GM18909 (cell line): Measurements from ENCODE around the gene MMP14.
A peak's percentile ranks its signal among the peaks of the same experiment; 100 is the strongest.

Source experiments
- ATAC-seq: cut with Tn5 transposase; IDR thresholded peaks from one replicate; pipeline ENCODE4 v1.9.1; 2021; ENCODE audit warnings: mild to moderate bottlenecking; ENCODE audit not compliant: unreplicated experiment, poor library complexity

MMP14 gene

DNA sequence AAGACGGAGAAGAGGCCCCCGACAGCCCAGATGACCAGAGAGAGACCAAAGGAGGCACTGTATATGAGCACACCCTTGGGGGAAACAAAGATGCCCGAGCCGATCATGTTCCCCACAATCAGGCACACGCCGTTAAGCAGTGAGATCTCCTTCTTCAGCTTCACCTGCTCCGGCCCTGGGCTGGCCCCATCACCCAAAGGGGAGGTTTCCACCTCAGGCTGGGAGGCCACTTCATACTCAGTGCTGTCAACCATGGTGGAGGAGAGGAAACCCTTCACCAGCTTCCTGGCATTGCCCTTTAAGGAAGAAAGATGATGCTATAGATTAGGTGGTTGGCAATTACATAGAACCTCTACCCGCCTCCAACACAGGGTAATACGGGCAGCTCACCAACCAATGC is 23.2 kb upstream of the MMP14 start:
- ATAC-seq = no peak

DNA sequence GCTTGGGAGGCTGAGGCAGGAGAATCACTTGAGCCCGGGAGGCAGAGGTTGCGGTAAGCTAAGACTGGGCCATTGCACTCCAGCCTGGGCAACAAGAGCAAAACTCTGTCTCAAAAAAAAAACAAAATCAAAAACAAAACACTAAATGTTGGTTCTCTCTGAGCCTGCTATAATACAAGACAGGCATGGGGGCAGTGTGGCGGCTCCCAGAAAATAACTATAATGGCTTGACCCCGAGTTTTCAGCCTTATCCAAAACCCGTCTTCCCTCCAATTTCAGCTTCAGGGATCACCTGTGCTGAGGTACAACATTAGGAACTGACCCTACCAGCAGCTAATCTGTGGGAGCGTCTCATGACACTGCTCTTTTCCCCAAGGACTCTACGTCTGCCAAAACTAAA is 22.0 kb upstream of the MMP14 start:
- ATAC-seq = no peak

- ATAC-seq = peak; percentile 1
Measured at GRCh38 chr14:22814941-22815713, 21.3 kb upstream of the MMP14 start, which contains the start of gene SLC7A7. Gene SLC7A7 (minus strand): TSS chr14:22815435. CDS start chr14:22813398, 2,037 bp downstream.

DNA sequence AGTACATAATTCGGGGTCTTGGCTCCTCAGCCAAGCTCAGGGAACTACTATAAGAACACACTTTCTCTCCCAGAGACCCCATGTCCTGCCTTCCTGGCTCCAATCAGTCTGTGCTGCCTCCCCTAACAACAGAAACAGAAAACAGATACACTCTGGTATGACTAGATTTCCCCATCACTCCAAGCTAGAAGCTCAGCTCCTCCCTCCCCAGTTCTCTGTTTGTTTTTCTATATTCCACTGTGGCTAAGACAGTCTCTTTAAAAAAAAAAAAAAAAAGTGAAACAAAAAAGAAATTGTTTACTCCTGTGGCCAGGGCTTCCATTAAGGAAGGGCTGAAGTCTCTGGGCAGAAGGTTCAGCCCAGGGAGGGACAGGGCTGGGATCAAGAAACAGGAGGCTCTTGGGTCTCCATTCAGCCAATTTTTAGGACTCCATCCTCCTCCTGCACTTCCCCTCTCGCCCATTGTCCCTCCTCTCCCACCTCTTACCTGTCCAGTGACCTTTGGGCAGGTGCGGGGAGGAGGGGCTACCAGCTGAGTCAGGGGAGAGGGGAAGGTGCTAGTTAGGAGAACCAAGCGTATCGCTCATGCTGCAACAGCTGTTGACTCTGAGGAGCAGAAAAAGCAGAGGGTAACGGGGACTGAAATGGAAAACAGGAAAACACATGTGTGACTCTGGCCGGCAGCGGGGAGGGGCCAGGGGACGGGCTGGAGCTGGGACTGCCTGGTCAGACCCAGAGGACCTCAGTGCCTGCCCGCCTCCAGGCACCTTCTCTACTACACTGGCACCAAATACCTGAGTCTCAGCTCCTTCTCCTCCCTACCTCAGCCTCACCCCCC is 17.0 kb upstream of the MMP14 start:
- ATAC-seq = no peak

DNA sequence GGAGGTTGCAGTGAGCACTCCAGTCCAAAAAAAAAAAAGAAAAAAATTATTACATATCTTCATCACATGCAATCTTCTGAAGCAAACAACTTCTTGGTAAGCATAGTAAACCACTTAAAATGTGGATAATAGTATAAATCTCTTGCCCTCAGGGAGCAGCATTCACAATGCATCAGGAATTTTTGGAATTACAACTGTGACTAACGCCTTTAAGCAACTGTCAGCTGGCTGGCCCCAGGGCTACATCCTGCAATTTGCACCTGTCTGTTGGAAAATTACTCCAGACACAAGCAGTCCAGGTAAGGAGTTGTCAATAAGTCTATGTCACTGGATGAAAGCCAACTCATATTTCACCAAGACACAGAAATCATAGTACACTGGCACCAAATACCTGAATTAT is 15.7 kb upstream of the MMP14 start:
- ATAC-seq = no peak

GRCh38 chr14:22821193-22822015 is 15.0 kb upstream of the MMP14 start:
- ATAC-seq = no peak

DNA sequence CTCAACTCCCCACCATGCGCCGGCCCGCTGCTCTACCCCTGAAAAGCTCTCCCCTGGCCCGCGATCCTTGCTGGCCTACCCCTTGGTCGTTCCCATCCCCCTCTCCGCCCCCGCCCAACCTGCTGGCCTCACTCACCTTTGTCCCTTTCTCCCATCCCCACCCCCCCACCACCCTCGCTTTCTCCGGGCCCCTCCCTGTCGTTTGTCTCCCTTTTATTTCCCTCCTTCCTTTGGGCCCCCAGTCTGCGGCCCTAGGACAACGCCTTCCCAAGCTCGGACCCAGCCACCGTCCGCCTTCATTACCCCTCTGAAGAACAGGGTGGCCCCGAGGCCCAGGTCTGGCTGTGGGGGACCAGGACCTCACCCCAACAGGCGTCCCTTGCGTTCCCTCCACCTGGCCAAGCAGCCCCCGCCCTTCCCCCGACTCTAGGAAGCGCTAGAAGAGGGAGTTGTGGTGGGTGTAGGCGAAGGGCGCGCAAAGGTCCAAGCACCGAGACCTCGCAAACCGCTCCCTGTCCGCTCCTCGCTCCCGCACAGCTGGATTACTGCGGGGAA is 14.3 kb upstream of the MMP14 start:
- ATAC-seq = no peak

- ATAC-seq = peak; percentile 59
Measured at GRCh38 chr14:22822571-22823098, 13.8 kb upstream of the MMP14 start.

GRCh38 chr14:22824711-22825359 is 11.6 kb upstream of the MMP14 start:
- no peak for ATAC-seq

- peak; percentile 11 for ATAC-seq
Measured at GRCh38 chr14:22829076-22829660, 7.2 kb upstream of the MMP14 start.

- peak; percentile 89 for ATAC-seq
Measured at GRCh38 chr14:22829661-22830442, 6.5 kb upstream of the MMP14 start, which contains the start of gene MRPL52. Gene MRPL52 (plus strand): TSS chr14:22829887. CDS start chr14:22829913, 26 bp downstream.

DNA sequence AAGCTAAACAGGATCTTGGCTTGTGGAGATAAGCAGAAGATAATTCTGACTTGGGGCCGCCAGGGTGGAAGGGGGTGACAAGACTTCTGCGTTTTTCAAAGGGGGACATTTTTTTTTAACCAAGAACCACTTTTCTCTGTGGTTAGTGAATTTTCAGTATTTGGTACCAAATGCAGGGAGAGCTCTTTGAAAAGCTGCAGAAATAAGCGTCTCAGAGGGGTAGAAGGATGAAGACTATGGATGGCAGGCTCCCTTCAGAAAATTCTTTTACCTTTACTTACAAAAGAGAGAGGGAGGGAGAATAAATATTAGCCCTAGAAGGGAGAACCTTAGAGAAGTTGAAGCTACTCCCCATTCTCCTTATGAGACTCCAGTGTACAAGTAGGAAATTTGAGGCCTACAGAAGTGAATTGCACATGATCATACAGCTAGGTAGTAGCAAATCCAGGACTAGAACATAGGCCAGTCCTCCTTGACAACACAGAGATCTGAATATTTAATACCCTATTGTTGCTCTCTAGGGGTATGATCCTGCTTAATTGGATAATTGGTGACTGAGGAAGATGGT is 5.9 kb upstream of the MMP14 start:
- ATAC-seq = no peak

- ATAC-seq = no peak
Measured at GRCh38 chr14:22835505-22835904, 880 bp upstream of the MMP14 start.

DNA sequence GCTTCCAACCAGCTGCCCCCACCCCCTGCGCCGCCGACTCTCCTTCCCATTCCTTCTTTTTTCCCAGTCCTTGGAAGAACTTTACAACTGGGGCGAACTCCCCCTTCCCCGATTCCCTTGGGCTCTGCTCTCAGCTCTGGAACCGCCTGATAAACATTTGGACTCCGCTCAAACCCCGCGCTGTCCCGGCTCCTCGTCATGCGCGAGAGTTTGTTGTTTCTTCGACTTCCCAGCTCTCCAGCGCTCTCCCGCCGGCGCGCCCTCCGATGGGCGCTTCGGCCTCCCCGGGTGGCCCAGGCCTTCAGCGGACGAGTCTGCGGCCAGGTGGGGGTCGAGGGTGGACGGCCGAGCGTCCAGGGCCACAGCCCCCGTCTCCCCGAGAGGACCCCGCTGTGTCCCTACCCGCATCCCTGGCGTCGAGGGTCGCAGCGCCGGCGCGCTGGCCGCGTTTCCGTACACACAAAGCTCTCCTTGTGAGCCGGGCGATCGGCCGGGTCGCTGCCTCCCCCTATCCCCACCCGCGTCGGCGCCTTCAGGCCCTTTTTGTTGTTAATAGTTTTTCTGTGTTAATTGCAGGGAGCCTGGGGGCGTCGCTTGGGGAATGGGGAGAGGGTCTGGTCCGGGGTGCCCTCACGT is 847 bp downstream of the MMP14 start:
- ATAC-seq = no peak

DNA sequence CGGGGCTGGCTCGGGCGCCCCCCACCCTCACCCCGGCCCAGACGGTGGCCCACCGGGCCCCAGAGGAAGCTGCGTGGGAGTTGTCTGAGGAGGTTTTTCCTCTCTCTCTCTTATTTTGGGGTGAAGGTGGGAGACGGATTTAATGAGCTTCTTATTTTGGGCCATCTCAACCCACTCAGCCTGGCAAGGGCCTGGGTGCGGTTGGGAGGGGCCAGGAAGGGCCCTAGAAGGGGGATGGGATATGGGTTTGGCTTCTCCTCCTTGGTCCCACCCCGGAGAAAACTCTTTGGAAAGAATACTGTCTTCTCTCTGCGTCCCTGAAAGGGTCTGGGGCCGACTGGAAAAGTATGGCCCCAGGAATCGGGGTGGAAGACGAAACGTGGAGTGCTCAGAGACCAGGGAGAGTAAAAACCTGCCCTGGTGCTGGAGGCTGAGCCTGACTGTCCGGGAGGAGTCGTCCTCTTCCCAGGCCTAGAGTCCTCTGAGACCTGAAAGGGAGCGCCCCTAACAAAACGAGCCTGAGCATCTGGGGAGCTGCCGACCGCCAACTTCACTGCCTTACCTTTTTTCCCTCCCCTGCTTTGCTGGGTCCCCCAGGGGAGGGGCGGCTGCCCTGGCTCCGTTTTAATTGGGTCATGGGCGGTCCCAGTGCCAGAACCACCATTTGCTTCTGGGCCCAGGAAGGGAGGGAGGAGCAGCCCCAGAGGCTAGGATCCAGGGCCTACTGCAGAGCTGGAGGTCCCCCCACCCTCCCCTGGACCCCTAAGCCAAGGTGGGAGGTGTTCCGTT is 1.6 kb downstream of the MMP14 start:
- no peak for ATAC-seq

DNA sequence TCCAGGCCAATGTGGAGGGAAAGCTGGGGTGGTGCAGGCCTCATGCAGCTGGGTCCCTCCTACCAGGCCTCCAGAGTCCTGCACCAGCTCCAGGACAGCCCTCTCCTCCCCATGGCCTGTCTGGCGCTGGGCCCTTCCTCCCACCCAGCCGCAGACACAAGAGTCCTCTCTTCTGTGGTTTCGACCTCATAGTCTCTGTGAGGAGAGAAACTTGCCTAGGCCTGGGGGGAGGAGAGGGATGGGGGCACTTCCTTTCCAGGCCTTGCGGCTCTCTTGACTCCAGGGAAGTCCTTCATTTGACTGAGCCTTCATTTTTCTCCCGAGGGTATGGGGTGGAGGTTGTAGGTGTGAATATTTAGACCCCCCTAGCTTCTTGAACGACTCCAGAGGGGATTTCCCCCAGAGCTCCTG is 2.3 kb downstream of the MMP14 start:
- no peak for ATAC-seq
